RWPE1 (cell line): ENCODE data around the gene SCAMP3.

Experiments used
- CTCF ChIA-PET: fragments of 350-600 bp; sonication (Branson Sonifier 250); formaldehyde crosslinking; extraction: SDS; loops from one replicate; lab custom pipeline; 2021; lab: Yijun Ruan, JAX
- POLR2A ChIA-PET: fragments of 400-600 bp; formaldehyde crosslinking; extraction: SDS; loops from one replicate; lab custom pipeline; 2020; ENCODE audit warnings: antibody characterized with exemption; ENCODE audit not compliant: low non-redundant PET; lab: Yijun Ruan, JAX
- DNase-seq: peaks from one replicate; pipeline ENCODE4 v3.0.0; 2012; ENCODE audit warnings: low spot score
- H3K27ac ChIP-seq: fragments of 450-650 bp; 2 replicates; pipeline ENCODE4 v1.5.1; 2017
- TF ChIP-seq, protein P1 (sequence below): fragments of 450-650 bp; conservative IDR thresholded peaks from 2 replicates; pipeline ENCODE4 v1.5.1; 2017; ENCODE audit warnings: low read depth, mild to moderate bottlenecking

SCAMP3 gene

GRCh38 chr1:155261852-155262673 is at the start of gene SCAMP3:
Gene SCAMP3, minus strand, starts transcription at chr1:155262360. Its CDS starts 209 bp downstream, at chr1:155262151.
- DNase-seq = peak; percentile 99
- ChIA-PET CTCF (interaction anchor here (2.1 kb wide), 1 partner anchor 12 kb away, joined by 14 read pairs; no protein-coding TSS in a partner anchor), POLR2A (interaction anchor here (0.8 kb wide), 1 partner anchor 11 kb away, joined by 5 read pairs; the partner anchor contains the start of gene CLK2)
- TF ChIP-seq, protein P1, sequence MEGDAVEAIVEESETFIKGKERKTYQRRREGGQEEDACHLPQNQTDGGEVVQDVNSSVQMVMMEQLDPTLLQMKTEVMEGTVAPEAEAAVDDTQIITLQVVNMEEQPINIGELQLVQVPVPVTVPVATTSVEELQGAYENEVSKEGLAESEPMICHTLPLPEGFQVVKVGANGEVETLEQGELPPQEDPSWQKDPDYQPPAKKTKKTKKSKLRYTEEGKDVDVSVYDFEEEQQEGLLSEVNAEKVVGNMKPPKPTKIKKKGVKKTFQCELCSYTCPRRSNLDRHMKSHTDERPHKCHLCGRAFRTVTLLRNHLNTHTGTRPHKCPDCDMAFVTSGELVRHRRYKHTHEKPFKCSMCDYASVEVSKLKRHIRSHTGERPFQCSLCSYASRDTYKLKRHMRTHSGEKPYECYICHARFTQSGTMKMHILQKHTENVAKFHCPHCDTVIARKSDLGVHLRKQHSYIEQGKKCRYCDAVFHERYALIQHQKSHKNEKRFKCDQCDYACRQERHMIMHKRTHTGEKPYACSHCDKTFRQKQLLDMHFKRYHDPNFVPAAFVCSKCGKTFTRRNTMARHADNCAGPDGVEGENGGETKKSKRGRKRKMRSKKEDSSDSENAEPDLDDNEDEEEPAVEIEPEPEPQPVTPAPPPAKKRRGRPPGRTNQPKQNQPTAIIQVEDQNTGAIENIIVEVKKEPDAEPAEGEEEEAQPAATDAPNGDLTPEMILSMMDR = no peak
- peak within 1 kb of the TSS; percentile 85 for H3K27ac ChIP-seq

DNA sequence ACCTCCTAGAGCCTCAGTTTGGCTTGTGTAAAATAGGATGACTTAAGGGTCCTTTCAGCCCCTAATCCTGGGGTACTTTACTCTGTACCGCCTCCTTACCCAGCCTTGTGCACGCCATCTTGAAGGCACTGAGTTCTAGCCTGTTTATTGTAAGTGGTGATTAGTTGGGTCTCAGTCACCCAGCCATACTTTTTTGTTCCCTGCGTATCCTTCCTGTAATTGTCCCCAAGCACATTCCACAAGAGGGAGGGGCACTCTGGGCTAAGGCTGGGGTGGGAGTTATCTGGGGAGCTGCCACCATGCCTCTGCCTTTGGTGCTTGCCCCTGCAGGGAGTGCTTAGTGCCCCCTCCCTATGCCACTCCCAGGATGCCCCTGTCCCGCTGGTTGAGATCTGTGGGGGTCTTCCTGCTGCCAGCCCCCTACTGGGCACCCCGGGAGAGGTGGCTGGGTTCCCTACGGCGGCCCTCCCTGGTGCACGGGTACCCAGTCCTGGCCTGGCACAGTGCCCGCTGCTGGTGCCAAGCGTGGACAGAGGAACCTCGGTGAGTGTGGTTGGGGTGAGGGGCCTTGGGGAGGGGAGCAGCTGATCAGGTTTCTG is 47.4 kb upstream of the SCAMP3 start:
- ChIA-PET POLR2A (no interaction called here), CTCF (interaction anchor here (1.0 to 1.1 kb wide), 2 partner anchors 13 to 58 kb away, joined by 3 to 4 read pairs; no protein-coding TSS in a partner anchor)
- no peak for DNase-seq
- TF ChIP-seq, protein P1 = no peak
- peak overlapping the region; percentile 96 for H3K27ac ChIP-seq

DNA sequence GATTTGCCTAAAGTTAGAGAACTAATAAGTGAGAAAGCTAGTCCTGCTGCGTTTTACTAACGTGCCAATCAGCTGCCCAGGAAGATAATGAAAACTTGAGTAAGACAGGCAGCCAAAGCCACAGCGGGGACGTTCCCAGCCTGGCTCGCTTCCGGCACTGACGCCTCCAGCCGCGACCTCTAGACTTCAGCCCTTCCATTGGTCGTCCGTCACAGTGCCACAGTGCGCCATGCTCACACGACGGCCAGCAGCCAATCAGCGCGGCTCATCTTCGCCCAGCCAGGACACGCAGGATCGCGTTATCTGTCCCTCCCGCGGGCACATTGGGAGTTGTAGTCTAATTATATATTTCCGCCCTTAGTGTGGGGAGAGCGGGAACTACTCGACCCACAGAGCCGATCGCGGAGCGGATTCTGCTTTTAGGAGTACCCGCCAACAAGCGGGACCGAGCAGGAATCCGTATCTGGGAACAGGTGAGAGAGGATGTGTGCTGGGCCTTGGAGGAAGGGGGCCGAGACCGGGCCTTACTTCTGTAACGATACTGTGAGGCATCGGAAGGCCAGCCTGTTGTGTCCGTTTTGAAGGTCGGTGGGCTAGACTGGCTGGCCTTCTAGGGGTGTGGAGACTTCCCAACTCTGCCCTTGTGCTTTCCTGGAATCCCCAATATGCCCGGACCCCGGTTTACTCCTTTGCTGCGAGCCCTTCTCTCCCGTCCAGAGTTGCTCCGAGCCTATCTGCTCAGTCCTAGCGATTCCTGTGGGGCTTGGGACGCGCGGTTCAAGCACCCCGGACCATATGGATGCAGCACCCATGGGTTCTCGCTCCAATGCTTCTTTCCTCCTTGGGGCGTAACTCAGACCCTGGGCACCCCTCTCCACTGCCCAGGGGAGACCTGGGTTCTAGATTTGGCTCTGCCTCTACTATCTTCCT is 46.6 kb upstream of the SCAMP3 start, which contains the start of gene FDPS:
Gene FDPS (plus strand): TSS at position 374 of the 930 bp plus-strand sequence. CDS start 924 bp downstream, outside the sequence.
- ChIA-PET POLR2A (no interaction called here), CTCF (interaction anchor here (0.7 to 0.8 kb wide), 2 partner anchors 58 to 59 kb away, joined by 3 to 4 read pairs; no protein-coding TSS in a partner anchor)
- TF ChIP-seq, protein P1 = no peak
- peak; percentile 97 for DNase-seq
- peak within 1 kb of the TSS; percentile 96 for H3K27ac ChIP-seq

DNA sequence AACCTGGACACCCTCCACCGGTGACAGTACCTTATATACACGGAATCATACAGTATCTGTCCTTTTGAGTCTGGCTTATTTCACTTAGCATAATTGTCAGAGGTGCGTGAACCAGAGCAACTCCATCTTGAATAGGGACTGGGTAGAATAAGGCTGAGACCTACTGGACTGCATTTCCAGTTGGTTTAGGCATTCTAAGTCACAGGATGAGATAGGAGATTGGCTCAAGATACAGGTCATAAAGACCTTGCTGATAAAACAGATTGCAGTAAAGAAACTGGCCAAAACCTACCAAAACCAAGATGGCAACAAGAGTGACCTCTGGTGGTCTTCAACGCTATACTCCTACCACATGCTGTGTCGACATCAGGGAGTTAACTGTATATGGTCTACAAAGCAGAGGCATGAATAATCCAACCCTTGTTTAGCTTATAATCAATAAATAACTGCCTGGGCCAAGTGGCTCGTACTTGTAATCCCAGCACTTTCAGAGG is 45.1 kb upstream of the SCAMP3 start:
- ChIA-PET CTCF (interaction anchor here (1.8 kb wide), 1 partner anchor 56 kb away, joined by 5 read pairs; no protein-coding TSS in a partner anchor), POLR2A (no interaction called here)
- H3K27ac ChIP-seq = peak overlapping the region; percentile 96
- no peak for DNase-seq
- TF ChIP-seq, protein P1 = no peak

DNA sequence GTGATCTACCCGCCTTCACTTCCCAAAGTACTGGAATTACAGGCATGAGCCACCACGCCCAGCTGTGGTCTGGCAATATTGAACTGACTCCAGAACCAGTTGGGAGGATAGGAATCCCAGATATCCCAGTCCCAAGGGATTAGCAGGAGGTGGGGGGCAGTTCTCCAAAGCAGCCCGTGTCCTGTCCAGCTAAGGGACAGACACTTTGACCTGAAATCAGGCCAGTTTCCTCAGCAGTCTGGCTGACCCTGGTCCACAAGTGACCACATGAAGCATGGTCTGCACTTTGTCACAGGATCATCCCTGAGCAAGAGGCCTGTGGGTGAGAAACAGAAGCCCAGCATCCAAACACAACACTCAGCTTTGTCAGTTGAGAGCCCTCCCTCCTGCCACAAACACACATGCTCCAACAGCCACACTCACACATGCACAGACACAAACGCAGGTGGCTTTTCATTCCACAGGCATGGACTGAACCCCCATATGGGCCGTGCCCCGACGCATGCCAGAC is 43.8 kb upstream of the SCAMP3 start:
- TF ChIP-seq, protein P1 = no peak
- peak overlapping the region; percentile 77 for H3K27ac ChIP-seq
- no peak for DNase-seq
- ChIA-PET POLR2A (interaction anchor here (0.7 kb wide), 1 partner anchor 27 kb away, joined by 3 read pairs; no protein-coding TSS in a partner anchor), CTCF (no interaction called here)
